GM21576 (cell line): ENCODE results near the gene AMN.
"Not testable (repeated sequence)": the region's sequence is repeated elsewhere in the genome, so short reads cannot be mapped to it uniquely, and the experiment has no call there.

ENCODE experiments used
- ATAC-seq: cut with Tn5 transposase; IDR thresholded peaks from one replicate; pipeline ENCODE4 v1.9.1; 2021; ENCODE audit warnings: mild to moderate bottlenecking, moderate library complexity; ENCODE audit not compliant: unreplicated experiment

The AMN gene

GRCh38 chr14:102922490-102923200 is at the start of gene AMN:
AMN (plus strand) TSS chr14:102922663; CDS start chr14:102922689, 26 bp downstream.
- no peak for ATAC-seq

DNA sequence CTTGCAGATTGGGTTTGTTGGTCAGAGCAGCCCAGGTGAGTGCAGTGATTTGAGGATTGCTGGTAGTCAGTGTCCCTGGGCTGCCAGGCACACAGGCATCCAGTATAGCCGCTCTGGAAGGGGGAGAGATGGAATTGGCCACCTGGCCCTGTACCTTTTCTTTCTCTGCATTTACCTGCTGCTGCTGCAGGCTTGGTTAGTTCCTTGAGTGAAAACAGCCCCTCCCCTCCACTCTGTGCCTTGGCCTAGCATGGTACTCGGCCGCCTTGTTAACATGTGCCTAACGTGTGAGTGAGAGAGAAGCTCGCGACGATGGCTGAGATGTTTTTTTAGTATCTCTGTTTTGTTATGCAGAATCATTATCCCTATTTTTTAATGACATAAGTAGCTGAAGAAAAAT is 49.3 kb upstream of the AMN start:
- ATAC-seq: no peak

DNA sequence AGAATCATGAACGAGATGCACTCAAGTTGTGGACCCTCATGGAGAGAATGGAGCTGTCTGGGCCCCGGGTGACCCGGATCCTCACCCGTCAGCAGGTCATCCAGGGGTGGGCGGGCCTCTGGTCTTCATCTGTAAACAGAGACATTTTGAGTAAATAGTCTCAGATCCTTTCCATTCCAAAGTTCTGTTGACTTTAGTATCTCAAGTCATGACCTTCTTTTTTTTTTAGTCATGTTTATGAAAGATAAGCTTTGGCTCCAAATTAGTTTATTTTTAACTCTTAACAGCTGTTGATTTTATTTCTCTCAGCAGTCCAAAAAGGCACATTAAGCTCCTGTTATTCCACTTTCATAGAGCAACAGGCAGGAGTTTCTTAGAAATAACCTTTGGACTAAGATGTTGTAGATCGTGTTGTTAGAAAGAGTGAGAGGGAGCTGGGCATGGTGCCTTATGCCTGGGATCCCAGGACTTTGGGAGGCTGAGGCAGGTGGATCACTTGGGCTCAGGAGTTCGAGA is 48.9 kb upstream of the AMN start:
- no peak for ATAC-seq

DNA sequence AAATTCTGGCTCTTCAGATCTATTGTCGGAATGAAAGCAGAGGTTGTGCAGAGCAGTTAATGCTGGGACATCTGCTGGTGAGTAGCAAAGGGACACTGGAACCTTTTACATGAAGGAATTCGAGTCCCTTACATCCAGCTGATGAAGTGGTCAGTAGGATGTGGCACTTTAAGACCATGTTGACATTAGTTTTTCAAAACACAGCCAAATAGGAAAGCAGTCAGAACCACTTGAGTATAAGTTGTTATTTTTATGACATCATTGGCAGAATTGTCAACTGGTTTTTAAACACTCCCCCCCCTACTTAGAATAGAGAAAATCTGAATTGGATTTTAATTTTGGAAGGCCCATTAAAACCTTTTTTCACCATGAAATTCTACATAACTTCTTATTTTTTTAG is 46.8 kb upstream of the AMN start:
- no peak for ATAC-seq

DNA sequence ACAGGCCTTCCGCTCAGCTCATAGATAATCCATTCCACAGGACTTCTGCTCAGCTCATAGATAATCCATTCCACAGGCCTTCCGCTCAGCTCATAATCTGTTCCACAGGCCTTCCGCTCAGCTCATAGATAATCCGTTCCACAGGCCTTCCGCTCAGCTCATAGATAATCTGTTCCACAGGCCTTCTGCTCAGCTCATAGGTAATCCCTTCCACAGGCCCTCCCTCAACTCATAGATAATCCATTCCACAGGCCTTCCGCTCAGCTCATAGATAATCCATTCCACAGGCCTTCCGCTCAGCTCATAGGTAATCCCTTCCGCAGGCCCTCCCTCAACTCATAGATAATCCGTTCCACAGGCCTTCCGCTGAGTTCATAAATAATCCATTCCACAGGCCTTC is 45.0 kb upstream of the AMN start:
- ATAC-seq: not testable (repeated sequence)

GRCh38 chr14:102878174-102878969 is 44.1 kb upstream of the AMN start:
- no peak for ATAC-seq

DNA sequence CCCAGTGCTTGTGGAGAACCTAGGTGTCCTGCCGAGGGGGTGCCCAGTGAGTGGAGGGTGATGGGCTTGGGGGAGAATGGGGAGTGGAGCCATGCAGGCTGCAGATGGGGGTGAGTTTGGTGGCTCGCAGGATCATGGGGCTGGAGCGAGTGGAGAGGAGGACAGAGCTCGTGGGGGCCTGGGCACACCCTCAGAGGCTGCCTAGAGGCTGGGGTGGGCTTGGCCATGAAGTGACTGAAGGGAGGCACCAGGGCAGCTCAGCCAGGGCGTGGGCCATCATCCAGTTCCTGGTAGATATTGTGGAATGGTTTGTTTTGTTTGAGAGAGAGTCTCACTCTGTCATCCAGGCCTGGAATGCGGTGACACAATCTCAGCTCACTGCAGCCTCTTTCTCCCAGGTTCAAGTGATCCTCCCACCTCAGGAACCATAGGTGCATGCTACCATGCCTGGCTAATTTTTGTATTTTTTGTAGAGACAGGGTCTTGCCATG is 43.4 kb upstream of the AMN start:
- ATAC-seq: no peak

DNA sequence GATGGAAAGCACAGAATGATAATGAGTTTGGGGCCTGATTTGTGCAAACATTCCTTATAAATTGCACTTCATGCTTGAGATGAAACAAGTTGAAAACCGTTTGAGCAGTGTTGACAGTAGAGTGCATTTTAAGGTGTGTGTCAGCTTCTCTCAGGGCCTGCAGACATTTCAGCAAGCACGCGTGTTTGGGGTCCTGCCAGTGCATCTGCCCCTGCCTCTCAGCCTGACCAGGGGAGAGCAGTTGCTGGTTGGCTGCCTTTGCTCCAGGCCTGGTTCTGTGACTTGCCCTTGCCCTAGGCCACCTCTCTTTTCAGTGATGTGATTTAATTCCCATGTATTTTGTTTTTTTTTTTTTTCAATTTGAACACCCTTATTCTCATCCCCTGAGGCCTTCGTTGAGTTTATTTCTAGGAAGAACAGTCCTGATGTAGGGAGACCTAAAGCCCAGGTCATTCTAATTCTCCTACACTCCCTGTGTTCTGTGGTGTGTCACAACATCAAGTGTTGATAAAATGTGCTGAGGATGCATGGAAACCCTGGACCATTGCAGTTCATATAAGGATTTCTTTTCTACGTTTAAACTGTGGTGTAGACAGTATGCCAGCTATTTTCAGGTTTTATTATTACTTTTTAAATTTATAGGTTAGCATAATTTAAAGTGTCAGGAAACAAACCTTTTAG is 40.1 kb upstream of the AMN start:
- ATAC-seq: no peak

DNA sequence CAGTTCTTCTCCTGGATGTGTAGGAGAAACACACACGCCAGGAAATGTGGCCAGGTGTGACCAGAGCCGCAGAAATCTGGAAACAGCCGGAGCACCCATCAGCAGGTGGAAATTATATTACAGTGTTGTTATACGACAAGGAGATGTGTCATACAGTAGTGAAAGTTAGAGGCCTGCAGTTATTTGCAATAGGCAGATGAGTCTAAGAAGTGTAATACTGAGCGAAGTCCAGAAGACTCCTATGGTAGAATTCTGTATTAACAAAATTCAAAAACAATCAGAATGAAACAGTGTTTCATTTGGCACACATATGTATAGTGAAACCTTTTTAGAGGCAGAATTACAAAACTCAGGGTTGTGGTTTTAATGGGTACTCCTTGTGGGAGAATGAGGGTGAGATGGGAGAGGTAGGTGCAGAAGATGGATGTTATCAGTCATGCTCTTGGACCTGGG is 39.3 kb upstream of the AMN start:
- no peak for ATAC-seq

GRCh38 chr14:102883554-102883953 is 38.9 kb upstream of the AMN start:
- no peak for ATAC-seq

- no peak for ATAC-seq
Observed at GRCh38 chr14:102885737-102886447, 36.6 kb upstream of the AMN start.

GRCh38 chr14:102888748-102889147 is 33.7 kb upstream of the AMN start:
- ATAC-seq: no peak

- ATAC-seq: no peak
Observed at GRCh38 chr14:102889615-102890014, 32.8 kb upstream of the AMN start.

DNA sequence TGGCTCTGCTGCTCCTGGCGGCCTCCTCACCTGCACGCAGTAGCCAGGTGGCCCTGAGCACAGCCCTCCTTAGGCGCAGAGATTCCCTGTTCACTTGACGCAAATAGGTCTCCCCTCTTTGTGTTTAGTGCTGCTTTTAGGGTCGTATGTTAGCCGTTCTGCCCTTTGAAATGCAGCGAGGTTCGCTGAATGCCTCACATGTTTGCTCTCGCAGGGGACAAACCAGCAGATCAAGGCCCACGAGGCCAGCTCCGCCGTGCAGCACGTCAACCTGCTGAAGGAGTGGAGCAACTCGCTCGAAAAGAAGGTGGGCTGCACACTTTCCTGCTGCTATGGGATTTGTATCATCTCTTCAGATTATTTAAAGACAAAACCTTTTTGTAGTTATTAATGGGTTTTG is 31.4 kb upstream of the AMN start:
- no peak for ATAC-seq

GRCh38 chr14:102891556-102891955 is 30.9 kb upstream of the AMN start:
- no peak for ATAC-seq

DNA sequence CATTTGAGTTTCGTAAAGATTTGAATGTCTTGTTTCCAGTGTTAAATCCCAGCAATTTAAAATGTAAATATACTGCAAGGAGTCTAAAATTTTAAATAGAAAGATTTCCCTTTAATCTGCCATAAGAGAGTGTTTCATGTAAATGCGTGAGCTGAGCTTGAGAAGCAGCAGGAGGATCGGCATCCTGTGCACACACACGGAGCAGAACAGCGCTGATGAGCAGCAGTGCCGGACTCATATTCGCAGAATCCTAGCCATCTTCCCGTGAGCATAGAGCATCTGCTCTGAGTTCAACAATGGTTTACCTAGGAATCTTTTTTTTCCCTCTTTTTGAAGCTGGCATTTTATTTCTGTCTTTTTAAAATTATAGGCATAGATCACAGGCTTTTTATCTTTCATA is 29.8 kb upstream of the AMN start:
- no peak for ATAC-seq

DNA sequence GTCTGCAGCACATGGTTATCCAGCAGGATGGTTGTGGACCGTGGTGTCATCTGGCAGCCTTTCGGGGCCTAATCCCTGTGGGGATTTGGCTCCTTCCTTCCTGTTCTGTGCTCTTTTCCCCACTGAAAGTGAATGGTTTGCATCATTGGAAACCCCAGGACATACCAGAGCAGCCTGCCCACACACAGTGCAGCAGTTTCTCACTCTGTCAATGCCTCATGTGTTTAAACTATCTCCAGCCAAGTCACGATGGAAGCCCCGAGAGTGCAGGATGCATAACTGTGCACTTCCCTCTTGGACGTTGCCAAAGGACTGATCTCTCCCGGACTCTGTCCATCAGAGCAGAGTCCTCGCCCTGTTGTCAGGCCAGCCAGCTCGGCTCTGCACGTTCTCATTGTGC is 29.0 kb upstream of the AMN start:
- ATAC-seq: no peak

- ATAC-seq: not testable (repeated sequence)
Observed at GRCh38 chr14:102896735-102897134, 25.7 kb upstream of the AMN start.

DNA sequence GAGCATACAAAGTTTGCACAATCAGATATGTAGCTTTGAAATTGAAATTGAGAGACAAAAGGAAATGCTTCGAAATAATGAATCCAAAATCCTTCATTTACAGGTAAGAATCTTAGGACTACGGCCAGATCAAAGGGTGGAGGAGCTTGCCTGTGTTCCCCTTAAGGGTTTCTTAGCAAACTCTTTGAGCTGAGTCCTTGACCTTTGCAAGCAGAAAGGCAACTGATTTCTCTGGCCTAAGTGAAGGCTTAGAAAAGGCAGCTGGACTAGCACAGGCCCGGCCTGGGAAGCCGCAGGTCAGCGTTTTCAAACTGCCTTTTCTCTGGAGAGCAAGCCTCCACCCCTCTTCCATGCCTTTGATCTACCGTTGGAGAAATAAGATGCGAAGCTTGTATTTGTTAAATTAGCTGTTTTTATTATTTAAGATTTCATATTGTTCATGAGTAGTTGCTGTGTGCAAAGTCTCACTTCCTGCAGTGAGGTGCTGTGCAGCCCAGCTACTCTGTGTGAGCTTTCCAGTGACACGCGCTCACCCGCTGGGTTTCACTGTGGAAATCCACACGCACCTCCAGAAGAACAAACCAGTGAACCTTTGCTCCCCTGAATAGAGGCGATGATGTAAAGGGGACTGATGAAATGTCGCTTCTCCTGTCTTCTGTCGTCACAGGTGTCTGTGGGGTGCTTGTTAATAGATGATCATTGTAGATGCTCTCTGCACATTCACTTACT is 25.0 kb upstream of the AMN start:
- ATAC-seq: no peak

GRCh38 chr14:102898298-102898697 is 24.2 kb upstream of the AMN start:
- no peak for ATAC-seq
